MCF 10A (cell line): ENCODE data around the gene MAP4. TPM values are rescaled to one million over a fixed set of nuclear protein-coding genes. Genes with fewer than 3 reads are reported as not detected.
A peak's percentile ranks its signal among the peaks of the same experiment; 100 is the strongest.

ENCODE experiments used
- BruUV-seq: library from RNA; stranded (reverse); fragments of 400-500 nt; replicated peaks from 2 replicates; lab custom pipeline; 2021; lab: Mats Ljungman, UMichigan
- CTCF ChIA-PET: fragments of 300-600 bp; sonication (Branson Sonifier 250); formaldehyde crosslinking; extraction: SDS; loops from one replicate; lab custom pipeline; 2021; ENCODE audit warnings: antibody characterized with exemption, inconsistent platforms; lab: Yijun Ruan, JAX
- POLR2A ChIA-PET: fragments of 300-600, 350-650 bp; sonication (Branson Sonifier 250); formaldehyde crosslinking; extraction: SDS; loops from one replicate; lab custom pipeline; 2020; ENCODE audit warnings: antibody characterized with exemption, inconsistent platforms; lab: Yijun Ruan, JAX
- DNase-seq: peaks from one replicate; pipeline ENCODE4 v3.0.0-alpha.2; 2018; ENCODE audit not compliant: unreplicated experiment
- H3K27ac Mint-ChIP-seq: one replicate; pipeline ENCODE4 v1.8.0; 2022; ENCODE audit warnings: mild to moderate bottlenecking, low read depth, mixed read lengths; ENCODE audit not compliant: unreplicated experiment
- H3K27me3 Mint-ChIP-seq: one replicate; pipeline ENCODE4 v1.8.0; 2022; ENCODE audit warnings: mixed read lengths; ENCODE audit not compliant: insufficient read depth, unreplicated experiment
- H3K36me3 Mint-ChIP-seq: one replicate; pipeline ENCODE4 v1.8.0; 2022; ENCODE audit warnings: mild to moderate bottlenecking, moderate library complexity, mixed read lengths; ENCODE audit not compliant: insufficient read depth, unreplicated experiment
- H3K4me1 Mint-ChIP-seq: one replicate; pipeline ENCODE4 v1.8.0; 2022; ENCODE audit warnings: mixed read lengths; ENCODE audit not compliant: insufficient read depth, unreplicated experiment
- H3K4me3 Mint-ChIP-seq: one replicate; pipeline ENCODE4 v1.8.0; 2022; ENCODE audit warnings: mild to moderate bottlenecking, moderate library complexity, mixed read lengths; ENCODE audit not compliant: unreplicated experiment
- H3K9me3 Mint-ChIP-seq: one replicate; pipeline ENCODE4 v1.8.0; 2022; ENCODE audit warnings: mixed read lengths; ENCODE audit not compliant: unreplicated experiment
- CTCF ChIP-seq: fragments of 200-600 bp; IDR thresholded peaks from one replicate; pipeline ENCODE4 v1.8.0; 2022; ENCODE audit warnings: antibody characterized with exemption, mild to moderate bottlenecking; ENCODE audit not compliant: unreplicated experiment
- intact Hi-C: fragments of 100-400 bp; cut with micrococcal nuclease; formaldehyde crosslinking; loops from 2 replicates; pipeline ENCODE4 v1.14.1; 2022
- total RNA-seq: library from RNA; stranded (reverse); gene quantifications from 2 replicates; pipeline ENCODE4 v1.2.3, GENCODE V29; 2022

Gene MAP4
- total RNA-seq, 1 experiment from 2014 or later = 217 TPM

- ChIA-PET POLR2A (interaction anchor here (0.5 to 0.7 kb wide), 3 partner anchors 16 to 269 kb away, joined by 3 read pairs; no protein-coding TSS in a partner anchor), CTCF (interaction anchor here (0.7 to 1.1 kb wide), 4 partner anchors 16 to 551 kb away, joined by 3 to 7 read pairs (median 3); no protein-coding TSS in a partner anchor)
- no peaks in the 10 kb centered on the region for H3K9me3 Mint-ChIP-seq
- peaks cover 38% of the 10 kb centered on the region for H3K36me3 Mint-ChIP-seq
- H3K27me3 Mint-ChIP-seq = no peaks in the 10 kb centered on the region
- peaks cover 8% of the 10 kb centered on the region for H3K4me1 Mint-ChIP-seq
- intact Hi-C loops = no loop called here
- no peak for TF ChIP-seq CTCF
- no TSS peak for BruUV-seq
- no peak for DNase-seq
- H3K4me3 Mint-ChIP-seq = no peak overlapping the region
- no peak overlapping the region for H3K27ac Mint-ChIP-seq
These were observed 19.8 kb downstream of the MAP4 start for GRCh38 chr3:47996440-47996839.

- Mint-ChIP-seq H3K4me1 (peaks cover 18% of the 10 kb centered on the region), H3K27me3 (no peaks in the 10 kb centered on the region), H3K27ac (no peak overlapping the region), H3K4me3 (no peak overlapping the region), H3K9me3 (no peaks in the 10 kb centered on the region), H3K36me3 (peaks cover 44% of the 10 kb centered on the region)
- intact Hi-C loops = loop anchor here (5.0 kb wide), 1 partner anchor 93 kb away; no protein-coding TSS in a partner anchor
- TF ChIP-seq CTCF = no peak
- BruUV-seq = no TSS peak
- POLR2A ChIA-PET = no interaction called here
- DNase-seq = no peak
- CTCF ChIA-PET = no interaction called here
These were observed 22.0 kb downstream of the MAP4 start for GRCh38 chr3:47994180-47994579.

GRCh38 chr3:47991341-47991740, 24.9 kb downstream of the MAP4 start:
- intact Hi-C loops = loop anchor here (5.0 kb wide), 1 partner anchor 96 kb away; no protein-coding TSS in a partner anchor
- Mint-ChIP-seq H3K9me3 (no peaks in the 10 kb centered on the region), H3K4me1 (peaks cover 10% of the 10 kb centered on the region), H3K27ac (no peak overlapping the region), H3K36me3 (peaks cover 45% of the 10 kb centered on the region), H3K4me3 (no peak overlapping the region), H3K27me3 (no peaks in the 10 kb centered on the region)
- no peak for TF ChIP-seq CTCF
- no TSS peak for BruUV-seq
- ChIA-PET CTCF (interaction anchor here (0.6 to 0.8 kb wide), 3 partner anchors 154 to 357 kb away, joined by 3 to 6 read pairs (median 3); no protein-coding TSS in a partner anchor), POLR2A (no interaction called here)
- DNase-seq = no peak

- DNase-seq = peak; percentile 95
- H3K36me3 Mint-ChIP-seq = peaks cover 45% of the 10 kb centered on the region
- no peaks in the 10 kb centered on the region for H3K27me3 Mint-ChIP-seq
- H3K9me3 Mint-ChIP-seq = no peaks in the 10 kb centered on the region
- POLR2A ChIA-PET = interaction anchor here (0.6 to 1.7 kb wide), 17 partner anchors 8 to 168 kb away, joined by 3 to 9 read pairs (median 3); no protein-coding TSS in a partner anchor
- H3K4me3 Mint-ChIP-seq = no peak overlapping the region
- H3K4me1 Mint-ChIP-seq = peaks cover 18% of the 10 kb centered on the region
- TF ChIP-seq CTCF = peak; percentile 82
- intact Hi-C loops = loop anchor here (1.0 to 5.0 kb wide), 4 partner anchors 97 to 165 kb away; no protein-coding TSS in a partner anchor
- BruUV-seq = no TSS peak
- H3K27ac Mint-ChIP-seq = peak overlapping the region; percentile 69
- CTCF ChIA-PET = interaction anchor here (0.6 to 2.6 kb wide), 33 partner anchors 9 to 917 kb away, joined by 3 to 32 read pairs (median 4); no protein-coding TSS in a partner anchor
These were observed 26.2 kb downstream of the MAP4 start for GRCh38 chr3:47989981-47990440.
